Peyer's patch (tissue), 4 donors: ENCODE results near the gene ALDOB.

Experiments
- POLR2A ChIP-seq, 2 donors: fragments of 450-650 bp; IDR thresholded peaks; one replicate each; pipeline ENCODE4 v1.5.1; 2017; ENCODE audit warnings: antibody characterized with exemption in 2 of 2, mild to moderate bottlenecking in 2 of 2, moderate library complexity in 2 of 2
- TF ChIP-seq, protein P1 (sequence below), 6 experiments: fragments of 450-650 bp in 4 of 6; fragments of 200-600 bp in 2 of 6; sonication (generic) in 1 of 6; IDR thresholded peaks; one replicate each; pipeline ENCODE4 v1.5.1; 2017 to 2019; ENCODE audit warnings: antibody characterized with exemption in 6 of 6, mild to moderate bottlenecking in 3 of 6, moderate library complexity in 1 of 6

DNA sequence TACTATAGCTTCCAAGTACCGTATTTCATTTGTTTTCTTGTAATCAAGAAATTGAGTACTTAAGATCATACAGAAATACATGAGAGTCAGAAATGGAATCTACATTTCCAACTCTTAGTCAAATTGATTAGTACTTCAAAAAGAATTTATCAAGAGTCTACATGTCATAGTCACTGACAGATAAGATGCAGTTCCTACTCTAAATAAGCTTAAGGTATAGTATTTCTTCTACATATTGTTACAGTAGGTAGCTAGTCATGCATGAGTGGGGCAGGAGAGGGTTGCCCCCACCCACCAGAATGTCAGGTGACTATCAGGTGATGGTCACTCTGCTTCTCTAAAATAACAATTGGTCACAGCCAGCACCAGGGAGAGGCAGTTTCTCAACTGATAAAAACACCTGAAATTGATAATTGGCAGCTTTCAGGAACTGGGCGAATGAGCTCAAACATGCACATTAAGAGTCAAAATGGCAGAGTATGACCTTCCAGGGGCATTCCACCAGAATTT, 53.7 kb downstream of the ALDOB start:
- TF ChIP-seq, protein P1, sequence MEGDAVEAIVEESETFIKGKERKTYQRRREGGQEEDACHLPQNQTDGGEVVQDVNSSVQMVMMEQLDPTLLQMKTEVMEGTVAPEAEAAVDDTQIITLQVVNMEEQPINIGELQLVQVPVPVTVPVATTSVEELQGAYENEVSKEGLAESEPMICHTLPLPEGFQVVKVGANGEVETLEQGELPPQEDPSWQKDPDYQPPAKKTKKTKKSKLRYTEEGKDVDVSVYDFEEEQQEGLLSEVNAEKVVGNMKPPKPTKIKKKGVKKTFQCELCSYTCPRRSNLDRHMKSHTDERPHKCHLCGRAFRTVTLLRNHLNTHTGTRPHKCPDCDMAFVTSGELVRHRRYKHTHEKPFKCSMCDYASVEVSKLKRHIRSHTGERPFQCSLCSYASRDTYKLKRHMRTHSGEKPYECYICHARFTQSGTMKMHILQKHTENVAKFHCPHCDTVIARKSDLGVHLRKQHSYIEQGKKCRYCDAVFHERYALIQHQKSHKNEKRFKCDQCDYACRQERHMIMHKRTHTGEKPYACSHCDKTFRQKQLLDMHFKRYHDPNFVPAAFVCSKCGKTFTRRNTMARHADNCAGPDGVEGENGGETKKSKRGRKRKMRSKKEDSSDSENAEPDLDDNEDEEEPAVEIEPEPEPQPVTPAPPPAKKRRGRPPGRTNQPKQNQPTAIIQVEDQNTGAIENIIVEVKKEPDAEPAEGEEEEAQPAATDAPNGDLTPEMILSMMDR (IDR thresholded peaks at IDR 0.05) = no peak
- TF ChIP-seq POLR2A (IDR thresholded peaks at IDR 0.05) = no peak
